ENCODE results near the gene MUC2. TPM values are rescaled to one million over a fixed set of nuclear protein-coding genes. Genes with fewer than 3 reads are reported as not detected.

The MUC2 gene
- total RNA-seq, 1 experiment from 2014 or later = not detected

DNA sequence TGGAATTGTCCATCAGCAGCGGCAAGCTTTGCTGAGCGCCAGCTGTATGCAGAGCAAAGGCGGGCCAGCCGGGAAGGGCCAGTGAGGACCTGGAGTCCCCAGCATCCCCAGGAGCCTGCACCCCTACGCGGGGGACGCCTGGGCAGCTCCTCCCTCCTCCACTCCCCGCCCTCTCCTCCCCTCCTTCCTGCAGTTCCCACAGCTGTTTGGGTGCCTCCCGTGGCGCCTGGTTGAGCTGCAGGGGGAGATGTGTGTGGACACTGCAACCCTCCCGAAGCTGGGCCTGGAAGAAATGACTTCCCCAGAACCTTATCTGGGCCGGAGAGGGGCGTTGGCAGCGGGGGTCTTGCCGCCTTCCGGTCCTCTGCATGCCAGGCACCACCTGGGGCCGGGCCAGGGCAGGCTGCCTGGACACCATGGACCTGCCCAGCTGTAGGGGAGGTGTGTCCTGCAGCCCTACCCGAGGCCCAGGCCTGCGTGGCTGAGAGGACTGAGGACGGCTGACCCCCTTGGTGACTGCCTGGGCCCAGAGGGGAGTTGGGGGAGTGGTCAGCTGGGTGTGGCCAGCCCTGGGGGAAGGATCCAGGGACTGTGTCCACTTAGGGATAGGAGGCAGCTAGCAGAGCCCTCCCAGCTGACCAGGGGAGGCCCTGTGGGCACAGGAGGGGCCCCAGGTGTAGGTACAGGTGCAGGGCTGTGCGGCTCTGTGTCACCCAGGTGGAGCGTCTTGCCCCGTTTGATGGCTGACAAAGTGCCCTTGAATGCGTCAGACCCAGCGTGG lies 21.4 kb upstream of the MUC2 start:
- no peaks in the 10 kb centered on the region for H3K27me3 ChIP-seq (ENCODE audit: control insufficient read depth, insufficient read depth, low read length)
- peak; percentile 67 for DNase-seq
- H3K36me3 ChIP-seq (replicated peaks; ENCODE audit: control insufficient read depth, insufficient read depth, low read length) = no peaks in the 10 kb centered on the region
- no peak overlapping the region for H3K4me3 ChIP-seq (ENCODE audit: insufficient read depth, low read depth, low read length)

DNA sequence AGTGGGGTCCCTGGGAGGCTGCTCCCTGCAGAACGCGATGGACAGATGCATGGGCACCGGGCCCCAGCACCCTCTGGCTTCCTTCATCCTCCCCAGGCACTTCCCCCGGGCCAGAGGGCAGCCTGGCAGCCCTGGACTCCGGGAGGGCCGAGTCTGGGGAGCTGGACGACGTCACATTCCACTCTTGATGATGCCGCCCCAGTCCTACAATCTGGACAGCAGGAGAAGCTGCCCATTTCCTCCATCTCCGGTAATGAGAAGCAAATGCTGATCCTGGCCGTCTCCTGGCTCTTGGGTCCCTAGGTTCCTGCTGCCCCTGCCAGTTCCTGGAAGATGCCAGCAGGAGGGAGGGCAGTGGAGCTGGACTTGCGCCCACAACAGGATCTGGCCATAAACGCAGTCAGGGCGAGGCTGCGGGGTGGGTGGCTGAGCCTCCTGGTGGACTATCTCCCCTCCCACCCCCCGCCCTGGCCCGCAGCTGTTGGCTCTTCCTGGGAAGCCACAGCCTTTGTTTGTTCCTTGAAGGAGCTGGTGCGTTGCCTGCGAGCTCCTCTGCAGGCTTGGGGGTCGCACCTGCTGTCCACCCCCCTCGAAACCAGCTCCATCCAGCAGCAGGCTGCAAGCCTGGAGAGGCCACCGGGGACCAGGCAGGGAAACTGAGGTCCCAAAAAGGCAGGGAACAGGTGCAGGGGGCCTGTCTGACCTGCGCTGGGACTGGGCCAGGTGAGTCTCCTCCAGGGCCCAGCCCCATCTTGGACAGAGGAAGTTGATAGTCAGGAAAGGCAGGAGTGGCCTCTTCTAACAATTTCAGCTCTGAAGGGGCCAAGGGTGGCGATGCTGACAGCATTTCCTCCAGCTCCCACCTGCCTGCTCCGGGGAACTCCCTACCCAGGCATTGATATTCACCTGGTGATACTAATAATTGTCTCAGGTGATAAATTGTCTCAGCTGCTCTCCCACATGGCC lies 20.2 kb upstream of the MUC2 start:
- Histone ChIP-seq H3K4me3 (ENCODE audit: insufficient read depth, low read depth, low read length) (no peak overlapping the region), H3K36me3 (replicated peaks; ENCODE audit: control insufficient read depth, insufficient read depth, low read length) (no peaks in the 10 kb centered on the region), H3K27me3 (ENCODE audit: control insufficient read depth, insufficient read depth, low read length) (no peaks in the 10 kb centered on the region)
- peak; percentile 78 for DNase-seq

DNA sequence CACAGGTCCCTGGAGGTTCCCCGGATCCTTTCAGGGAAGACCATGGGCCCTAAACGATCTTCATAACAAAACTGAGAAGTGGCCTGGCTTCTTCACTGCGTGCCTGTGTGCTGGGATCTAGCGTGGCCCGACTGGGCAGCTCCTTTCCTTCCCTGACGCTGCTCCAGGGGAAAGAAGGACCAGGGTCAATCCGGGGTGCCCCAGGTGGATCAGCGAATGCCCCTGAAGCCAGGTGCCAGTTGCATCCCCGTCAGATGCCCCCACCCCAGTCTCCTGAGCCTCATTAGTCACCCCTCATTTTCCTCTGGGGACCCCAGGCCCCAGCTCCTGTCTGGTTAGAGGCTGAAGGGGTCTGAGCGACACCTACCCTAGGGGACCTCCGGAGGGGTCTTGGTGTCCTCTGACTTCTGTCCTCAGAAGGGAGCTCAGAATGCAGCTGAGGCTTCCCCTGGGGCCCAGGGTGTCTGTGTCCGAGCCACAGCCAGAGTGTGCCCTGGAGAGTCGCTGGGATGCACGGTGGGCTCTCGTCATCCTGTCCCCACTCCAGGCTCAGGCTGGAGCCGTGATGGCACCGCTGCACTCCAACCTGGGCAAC lies 19.5 kb upstream of the MUC2 start:
- Histone ChIP-seq H3K27me3 (ENCODE audit: control insufficient read depth, insufficient read depth, low read length) (no peaks in the 10 kb centered on the region), H3K36me3 (replicated peaks; ENCODE audit: control insufficient read depth, insufficient read depth, low read length) (no peaks in the 10 kb centered on the region), H3K4me3 (ENCODE audit: insufficient read depth, low read depth, low read length) (no peak overlapping the region)
- no peak for DNase-seq

DNA sequence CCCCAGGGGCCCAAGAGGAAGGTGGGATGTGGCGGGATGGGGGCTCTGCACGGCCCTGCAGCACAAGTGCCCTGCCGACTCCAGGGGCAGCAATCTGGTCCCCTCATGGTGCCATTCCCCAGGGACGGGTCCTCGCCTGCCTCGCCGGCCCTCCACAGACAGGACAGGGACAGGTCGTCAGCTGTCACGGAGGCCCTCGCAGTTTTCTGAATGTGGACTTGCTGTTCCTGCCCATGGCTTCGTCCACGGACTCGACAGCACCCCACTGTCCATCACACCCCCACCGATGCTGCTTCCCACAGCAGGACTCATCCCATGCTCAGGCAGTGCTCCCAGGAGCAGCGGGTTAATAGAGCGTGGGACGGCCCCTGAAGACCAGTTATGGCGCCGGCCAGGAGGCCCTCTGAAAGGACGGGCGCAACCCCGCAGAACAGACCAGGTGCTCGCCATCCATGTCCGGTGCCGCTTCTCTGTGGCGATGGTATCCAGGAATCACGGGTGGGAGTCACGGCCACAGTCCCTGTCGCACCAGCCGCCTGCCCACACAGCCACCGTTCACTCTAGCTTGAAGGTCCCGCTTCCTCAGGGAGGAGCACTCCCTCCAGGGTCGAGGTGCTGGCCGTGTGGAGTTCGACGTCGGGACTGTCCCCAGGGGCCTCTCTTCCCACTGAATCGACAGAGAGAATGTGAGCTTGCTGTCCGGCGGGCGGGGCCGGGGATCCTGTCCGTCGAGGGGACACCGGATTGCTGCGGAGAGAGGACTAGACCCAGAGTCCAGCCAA lies 18.5 kb upstream of the MUC2 start:
- H3K36me3 ChIP-seq (replicated peaks; ENCODE audit: control insufficient read depth, insufficient read depth, low read length) = no peaks in the 10 kb centered on the region
- peak; percentile 51 for DNase-seq
- no peak overlapping the region for H3K4me3 ChIP-seq (ENCODE audit: insufficient read depth, low read depth, low read length)
- no peaks in the 10 kb centered on the region for H3K27me3 ChIP-seq (ENCODE audit: control insufficient read depth, insufficient read depth, low read length)

DNA sequence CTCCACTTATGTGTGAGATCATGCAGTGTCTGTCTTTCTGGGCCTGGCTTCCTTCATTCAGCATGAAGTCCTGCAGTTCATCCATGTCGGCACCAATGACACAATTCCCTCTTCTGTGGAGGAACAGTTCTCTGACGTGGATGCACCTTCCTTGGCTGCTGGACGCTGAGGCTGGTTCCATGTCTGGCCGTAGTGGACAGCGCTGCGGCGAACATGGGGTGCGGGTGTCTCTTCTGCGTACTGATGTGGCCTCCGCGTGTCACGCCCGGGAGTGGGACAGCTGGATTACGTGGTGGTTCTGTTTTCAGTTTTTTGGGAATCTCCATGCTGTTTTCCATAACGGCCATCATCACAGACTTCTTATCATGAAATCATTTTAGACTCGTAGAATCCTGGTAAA lies 16.9 kb upstream of the MUC2 start:
- H3K36me3 ChIP-seq (replicated peaks; ENCODE audit: control insufficient read depth, insufficient read depth, low read length) = no peaks in the 10 kb centered on the region
- DNase-seq = no peak
- H3K27me3 ChIP-seq (ENCODE audit: control insufficient read depth, insufficient read depth, low read length) = no peaks in the 10 kb centered on the region
- H3K4me3 ChIP-seq (ENCODE audit: insufficient read depth, low read depth, low read length) = no peak overlapping the region

DNA sequence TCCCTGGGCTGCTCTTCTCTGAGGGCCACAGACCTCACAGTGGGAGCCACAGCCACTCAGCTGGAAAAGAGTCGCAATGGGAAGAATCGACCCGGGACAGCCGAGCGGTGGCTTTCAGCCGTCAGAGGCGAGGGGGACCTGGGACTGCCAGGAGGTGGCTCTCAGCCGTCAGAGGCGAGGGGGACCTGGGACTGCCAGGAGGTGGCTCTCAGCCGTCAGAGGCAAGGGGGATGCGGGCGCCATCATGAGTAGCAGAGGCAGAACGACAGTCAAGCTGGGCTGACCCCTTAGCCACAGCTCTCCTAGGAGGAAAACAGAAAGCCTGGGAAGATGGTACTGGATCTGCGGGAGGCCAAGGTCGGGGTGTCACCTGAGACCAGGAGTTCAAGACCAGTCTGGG lies 14.9 kb upstream of the MUC2 start:
- DNase-seq = peak; percentile 66
- Histone ChIP-seq H3K36me3 (replicated peaks; ENCODE audit: control insufficient read depth, insufficient read depth, low read length) (no peaks in the 10 kb centered on the region), H3K4me3 (ENCODE audit: insufficient read depth, low read depth, low read length) (no peak overlapping the region)

DNA sequence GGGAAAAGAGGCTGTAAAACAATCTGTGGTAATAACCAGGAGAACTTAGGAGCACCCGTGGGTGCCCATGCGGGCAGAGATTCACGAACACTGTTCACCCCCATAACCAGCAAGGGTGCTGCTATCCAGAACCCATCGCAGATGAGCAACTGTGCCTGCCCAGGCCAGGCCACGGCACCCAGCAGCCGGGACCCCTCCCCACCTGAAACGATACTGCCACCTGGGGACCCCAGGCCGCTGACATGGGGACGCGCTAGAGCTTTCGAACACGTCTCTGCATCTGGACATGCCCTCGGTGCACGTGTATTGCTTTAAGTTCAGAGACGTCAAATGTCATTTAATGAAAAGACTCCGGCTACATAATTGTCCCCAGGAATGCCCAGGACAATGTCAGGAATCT lies 14.3 kb upstream of the MUC2 start:
- no peak for DNase-seq
- Histone ChIP-seq H3K4me3 (ENCODE audit: insufficient read depth, low read depth, low read length) (no peak overlapping the region), H3K36me3 (replicated peaks; ENCODE audit: control insufficient read depth, insufficient read depth, low read length) (no peaks in the 10 kb centered on the region), H3K27me3 (ENCODE audit: control insufficient read depth, insufficient read depth, low read length) (no peaks in the 10 kb centered on the region)

More for the DNA sequence above, 14.9 kb upstream of the MUC2 start:
- H3K27me3 ChIP-seq (ENCODE audit: control insufficient read depth, insufficient read depth, low read length) = no peaks in the 10 kb centered on the region

DNA sequence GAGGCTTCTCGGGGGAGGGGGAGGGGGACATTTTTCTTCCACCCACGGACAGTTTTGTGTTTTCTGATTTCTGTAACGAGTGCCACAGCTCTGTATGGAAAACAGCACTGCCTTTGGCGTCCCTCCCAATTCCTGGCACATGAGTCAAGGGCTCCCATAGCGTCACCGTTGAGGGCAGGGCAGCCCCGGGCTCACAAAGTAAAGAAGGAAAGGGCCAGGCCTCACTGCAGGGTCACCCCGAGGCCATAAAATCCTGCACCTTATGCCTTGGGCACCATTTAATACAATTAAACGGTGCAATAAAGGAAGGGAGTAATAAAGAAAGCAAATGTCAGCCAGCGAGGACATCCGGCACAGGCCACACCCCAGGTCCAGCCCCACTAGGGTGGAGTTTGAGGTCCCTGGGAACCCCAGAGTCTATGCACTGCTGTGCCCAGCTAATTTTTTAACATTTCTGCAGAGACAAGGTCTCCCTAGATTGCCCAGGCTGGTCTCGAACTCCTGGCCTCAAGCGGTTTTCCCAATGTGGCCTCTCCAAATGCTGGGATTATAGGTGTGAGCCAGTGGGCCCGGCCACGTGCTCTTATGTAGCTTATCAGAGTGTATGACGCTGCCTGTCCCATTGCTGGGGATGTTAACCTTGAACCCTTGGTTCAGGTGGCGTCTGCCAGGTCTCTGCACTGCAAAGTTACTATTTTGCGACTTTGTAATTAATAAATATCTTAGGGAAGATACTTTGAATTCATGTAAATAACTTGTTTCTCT lies 13.6 kb upstream of the MUC2 start:
- Histone ChIP-seq H3K4me3 (ENCODE audit: insufficient read depth, low read depth, low read length) (no peak overlapping the region), H3K27me3 (ENCODE audit: control insufficient read depth, insufficient read depth, low read length) (no peaks in the 10 kb centered on the region), H3K36me3 (replicated peaks; ENCODE audit: control insufficient read depth, insufficient read depth, low read length) (no peaks in the 10 kb centered on the region)
- no peak for DNase-seq

DNA sequence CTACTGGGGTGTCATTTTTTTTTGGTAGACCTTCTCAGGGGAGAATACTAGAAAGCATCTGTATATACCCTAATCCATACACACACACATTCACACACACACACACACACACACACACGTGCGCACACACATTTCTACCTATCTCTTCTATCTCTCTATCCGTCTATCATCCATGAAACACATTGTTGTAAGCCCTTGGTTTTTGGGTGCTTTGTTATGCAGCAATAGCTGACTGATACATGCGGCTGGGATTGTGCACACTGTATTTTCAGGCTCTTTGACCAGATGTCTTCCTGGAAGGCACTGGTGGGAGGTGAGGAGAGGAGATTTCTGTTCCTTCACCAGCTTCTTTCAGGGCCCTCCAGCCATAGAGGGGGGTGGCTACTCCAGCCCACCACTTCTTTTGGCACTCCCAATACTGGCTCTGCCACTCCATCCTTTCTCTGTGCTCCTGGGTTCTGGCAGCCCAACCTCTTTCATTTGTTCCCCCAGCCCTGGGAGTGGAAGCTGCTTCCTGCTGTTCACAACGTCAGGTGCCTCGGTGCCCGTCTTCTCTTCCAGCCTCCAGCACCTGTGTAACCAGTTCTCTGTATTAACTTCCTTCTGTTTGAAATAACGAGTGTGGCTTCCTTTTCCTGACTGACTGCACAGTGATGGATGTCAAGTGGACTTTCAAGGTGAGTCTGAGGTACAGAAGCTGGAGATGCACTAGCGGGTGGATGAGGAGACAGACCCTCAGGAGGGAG lies 12.4 kb upstream of the MUC2 start:
- Histone ChIP-seq H3K27me3 (ENCODE audit: control insufficient read depth, insufficient read depth, low read length) (no peaks in the 10 kb centered on the region), H3K4me3 (ENCODE audit: insufficient read depth, low read depth, low read length) (no peak overlapping the region), H3K36me3 (replicated peaks; ENCODE audit: control insufficient read depth, insufficient read depth, low read length) (no peaks in the 10 kb centered on the region)
- no peak for DNase-seq

DNA sequence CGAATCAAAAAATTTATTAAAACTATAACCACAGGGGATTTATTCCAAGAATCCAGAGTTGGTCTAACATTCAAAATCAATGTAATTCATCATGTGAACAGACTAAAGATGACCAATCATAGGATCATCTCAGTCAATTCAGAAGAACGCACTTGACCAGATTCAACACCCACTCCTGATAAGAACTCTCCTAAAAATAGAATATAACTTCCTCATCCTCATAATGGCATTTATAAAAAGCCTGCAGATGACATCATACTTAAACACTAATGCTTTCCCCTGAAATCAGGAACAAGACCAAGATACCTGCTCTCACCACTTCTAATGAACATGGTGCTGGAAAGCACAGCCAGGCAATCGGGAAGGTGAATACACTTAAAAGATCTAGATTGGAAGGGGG lies 10.5 kb upstream of the MUC2 start:
- Histone ChIP-seq H3K27me3 (ENCODE audit: control insufficient read depth, insufficient read depth, low read length) (no peaks in the 10 kb centered on the region), H3K36me3 (replicated peaks; ENCODE audit: control insufficient read depth, insufficient read depth, low read length) (no peaks in the 10 kb centered on the region), H3K4me3 (ENCODE audit: insufficient read depth, low read depth, low read length) (no peak overlapping the region)
- no peak for DNase-seq

DNA sequence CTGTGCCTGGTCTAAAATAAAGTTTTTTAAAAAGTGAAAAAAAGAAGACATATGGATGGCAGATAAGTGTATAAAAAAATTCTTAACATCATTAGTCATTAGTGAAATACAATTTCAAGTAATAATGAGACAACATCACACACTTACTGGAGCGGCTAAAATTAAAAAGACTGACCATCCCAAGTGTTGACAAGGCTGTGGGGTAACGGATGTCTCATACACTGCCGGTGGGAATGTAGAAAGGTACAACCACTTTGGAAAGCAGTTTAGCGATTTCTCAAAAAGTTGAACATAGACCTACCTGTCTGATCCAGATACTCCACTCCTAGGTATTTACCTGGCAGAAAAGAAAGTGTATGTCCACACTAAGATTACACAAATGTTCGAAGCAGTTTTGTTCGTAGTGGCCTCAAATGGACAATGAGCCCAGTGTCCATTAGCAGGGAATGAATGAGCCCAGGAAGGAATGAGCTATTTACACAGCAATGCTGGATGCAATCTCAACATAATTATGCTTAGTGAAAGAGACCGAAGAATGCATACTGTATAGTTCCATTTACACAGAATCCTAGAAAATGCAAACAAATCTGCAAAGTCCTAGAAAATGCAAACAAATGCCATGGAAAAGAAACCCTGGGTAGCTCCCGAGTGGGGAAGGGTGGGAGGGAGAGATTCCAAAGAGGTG lies 6.7 kb upstream of the MUC2 start:
- H3K4me3 ChIP-seq (ENCODE audit: insufficient read depth, low read depth, low read length) = no peak overlapping the region
- DNase-seq = no peak
- H3K36me3 ChIP-seq (replicated peaks; ENCODE audit: control insufficient read depth, insufficient read depth, low read length) = no peaks in the 10 kb centered on the region
- H3K27me3 ChIP-seq (ENCODE audit: control insufficient read depth, insufficient read depth, low read length) = no peaks in the 10 kb centered on the region

DNA sequence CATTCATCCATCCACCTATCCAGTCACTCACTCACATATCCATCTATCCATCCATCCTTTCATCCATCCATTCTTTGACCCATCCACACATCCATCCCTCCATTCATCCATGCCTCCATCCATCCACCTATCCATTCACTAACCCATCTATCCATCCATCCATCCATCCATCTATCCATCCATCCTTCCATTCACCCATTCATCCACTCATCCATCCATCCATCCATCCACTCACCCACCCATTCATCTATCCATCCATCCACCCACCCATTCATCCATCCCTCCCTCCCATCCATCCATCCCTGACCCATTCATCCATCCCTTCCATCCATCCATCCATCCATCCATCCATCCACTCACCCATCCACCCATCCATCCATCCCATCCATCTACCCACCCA lies 4.9 kb upstream of the MUC2 start:
- Histone ChIP-seq H3K27me3 (ENCODE audit: control insufficient read depth, insufficient read depth, low read length) (no peaks in the 10 kb centered on the region), H3K36me3 (replicated peaks; ENCODE audit: control insufficient read depth, insufficient read depth, low read length) (no peaks in the 10 kb centered on the region), H3K4me3 (ENCODE audit: insufficient read depth, low read depth, low read length) (no peak overlapping the region)
- DNase-seq = no peak

Measured in H7 (cell line).